NCI-H2227 treated with DMSO at 0.1 percent for 48 hours (cell line): ENCODE measurements around the gene MORC3.
"Not testable (repeated sequence)": the region's sequence is repeated elsewhere in the genome, so short reads cannot be mapped to it uniquely, and the experiment has no call there.

Source experiments
- DNase-seq: peaks from one replicate; lab custom pipeline; 2025; lab: John Stamatoyannopoulos, UW

Gene MORC3

GRCh38 chr21:36385233-36386030 lies 65.4 kb downstream of the MORC3 start, which contains the start of gene CHAF1B:
Gene CHAF1B, plus strand, starts transcription at chr21:36385392. Its CDS starts 745 bp downstream, at chr21:36386137.
- peak; percentile 86 for DNase-seq

- no peak for DNase-seq
Measured at GRCh38 chr21:36386031-36386642, 66.1 kb downstream of the MORC3 start.

GRCh38 chr21:36388096-36388495 lies 68.1 kb downstream of the MORC3 start:
- no peak for DNase-seq

GRCh38 chr21:36388835-36389234 lies 68.8 kb downstream of the MORC3 start:
- DNase-seq = no peak

- not testable (repeated sequence) for DNase-seq
Measured at GRCh38 chr21:36391649-36392048, 71.7 kb downstream of the MORC3 start.

- no peak for DNase-seq
Measured at GRCh38 chr21:36395353-36396111, 75.5 kb downstream of the MORC3 start.

- DNase-seq = no peak
Measured at GRCh38 chr21:36396325-36396724, 76.3 kb downstream of the MORC3 start.

- no peak for DNase-seq
Measured at GRCh38 chr21:36396971-36397370, 77.0 kb downstream of the MORC3 start.

- no peak for DNase-seq
Measured at GRCh38 chr21:36397606-36398005, 77.6 kb downstream of the MORC3 start.

- DNase-seq = not testable (repeated sequence)
Measured at GRCh38 chr21:36399736-36400135, 79.7 kb downstream of the MORC3 start.

- no peak for DNase-seq
Measured at GRCh38 chr21:36400719-36401118, 80.7 kb downstream of the MORC3 start.

GRCh38 chr21:36402339-36402738 lies 82.3 kb downstream of the MORC3 start:
- no peak for DNase-seq

- no peak for DNase-seq
Measured at GRCh38 chr21:36403713-36404112, 83.7 kb downstream of the MORC3 start.

GRCh38 chr21:36408568-36408967 lies 88.6 kb downstream of the MORC3 start:
- no peak for DNase-seq

- DNase-seq = no peak
Measured at GRCh38 chr21:36411301-36411700, 91.3 kb downstream of the MORC3 start.

- DNase-seq = no peak
Measured at GRCh38 chr21:36412916-36413315, 92.9 kb downstream of the MORC3 start.

GRCh38 chr21:36415375-36415774 lies 95.4 kb downstream of the MORC3 start:
- no peak for DNase-seq

GRCh38 chr21:36419241-36419640 lies 99.2 kb downstream of the MORC3 start:
- no peak for DNase-seq

- peak; percentile 41 for DNase-seq
Measured at GRCh38 chr21:36419996-36420395, 100.0 kb downstream of the MORC3 start.

- no peak for DNase-seq
Measured at GRCh38 chr21:36420571-36421339, 100.8 kb downstream of the MORC3 start.

GRCh38 chr21:36422279-36423098 lies 102.5 kb downstream of the MORC3 start:
- no peak for DNase-seq
